ENCODE measurements around the gene ASIC1. TPM values are rescaled to one million over a fixed set of nuclear protein-coding genes. Genes with fewer than 3 reads are reported as not detected.

Gene ASIC1
- total and polyA plus RNA-seq, 2 of the 4 experiments (the other 2 are of a cell fraction) = 1.6 to 9.9 TPM

DNA sequence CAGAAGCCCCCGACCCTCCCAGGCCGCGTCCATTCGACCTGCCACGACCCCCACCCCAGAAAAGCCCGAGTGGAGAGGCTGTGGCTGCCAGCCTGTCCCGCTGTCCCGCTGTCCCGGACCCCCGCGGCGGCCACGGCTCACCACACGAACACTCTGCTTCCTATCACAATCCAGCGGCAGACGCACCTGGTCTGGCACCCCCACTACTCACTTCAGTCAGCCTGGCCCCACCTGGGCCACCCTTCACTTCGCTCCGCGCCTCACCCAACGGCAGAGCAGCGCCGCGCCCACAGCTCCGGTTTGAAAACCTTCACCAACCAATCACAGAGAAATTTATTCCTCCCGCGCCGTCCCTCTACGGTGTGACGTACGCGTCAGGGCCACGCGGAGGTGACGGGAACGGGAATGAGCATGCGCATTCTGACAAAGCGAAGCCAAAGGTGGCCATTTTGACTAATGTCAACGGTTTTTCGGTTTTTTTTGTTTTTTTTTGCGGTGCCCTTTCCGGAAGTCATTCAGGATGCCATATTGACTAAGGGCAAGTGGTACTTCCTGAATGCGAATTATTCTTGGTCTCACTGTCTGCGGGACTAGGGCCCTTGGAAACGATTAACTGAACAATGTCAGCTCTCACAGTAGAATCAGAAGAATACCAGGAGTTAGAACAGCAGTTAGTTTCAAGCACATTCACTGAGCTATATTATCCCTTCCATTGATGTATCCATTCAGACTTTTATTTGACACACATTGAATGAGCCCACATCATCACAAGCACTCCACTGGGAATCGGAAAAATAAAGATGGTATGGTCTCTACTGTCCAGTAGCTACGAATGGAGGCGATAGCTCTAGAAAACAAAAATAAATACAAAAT, 32.0 kb upstream of the ASIC1 start, which contains the start of gene RACGAP1:
Gene RACGAP1 (minus strand): TSS at position 308 of the 873 bp plus-strand sequence. CDS start 8,779 bp downstream, outside the sequence.
- peaks cover 0 to 13% of the 10 kb centered on the region in 2 experiments; a peak in 2 of 4 replicates for H3K79me1 ChIP-seq (ENCODE audit: low read depth in 1 of 2, low read length in 2 of 2)
- H3K4ac ChIP-seq (ENCODE audit: low read depth, low read length) = peak within 1 kb of the TSS; percentile 86
- peak within 1 kb of the TSS; percentile 96 to 99 for H4K8ac ChIP-seq (ENCODE audit: low read depth in 2 of 2, low read length in 2 of 2)
- H3K23ac ChIP-seq (ENCODE audit: low read depth, low read length) = peak within 1 kb of the TSS; percentile 93
- H3K14ac ChIP-seq (replicated peaks; ENCODE audit: low read depth, low read length) = peak within 1 kb of the TSS; percentile 96
- peak; percentile 98 for DNase-seq
- H3K9me3 ChIP-seq (ENCODE audit: control insufficient read depth, insufficient read depth, low read length) = no peaks in the 10 kb centered on the region
- dilution Hi-C loops (cut with HindIII; ENCODE audit: low sequenced_read_pairs, unreplicated experiment) = no loop called here
- peak within 1 kb of the TSS; percentile 22 for H3K56ac ChIP-seq (ENCODE audit: extremely low read depth, insufficient read depth, low read length)
- H2BK20ac ChIP-seq (ENCODE audit: low read depth, low read length) = peak within 1 kb of the TSS; percentile 45; the same call in 1 of the 2 replicates
- in situ Hi-C loops (cut with MboI; ENCODE audit: low sequenced_read_pairs) = no loop called here
- H2AFZ ChIP-seq (replicated peaks; ENCODE audit: low read length, poor library complexity) = peak within 1 kb of the TSS; percentile 98
- H4K5ac ChIP-seq (ENCODE audit: low read depth, low read length) = peak within 1 kb of the TSS; percentile 99
- no peaks in the 10 kb centered on the region for H3K27me3 ChIP-seq (ENCODE audit: control insufficient read depth, insufficient read depth, low read length)
- H2BK120ac ChIP-seq (ENCODE audit: low read depth, low read length) = peak within 1 kb of the TSS; percentile 60
- BruUV-seq (replicated peaks) = no TSS peak
- H3K4me1 ChIP-seq (ENCODE audit: control insufficient read depth, insufficient read depth, low read length) = no peaks in the 10 kb centered on the region; the same call in 1 of the 2 replicates
- peak within 1 kb of the TSS; percentile 58 for H3K27ac ChIP-seq (ENCODE audit: insufficient read depth, low read length)
- peak within 1 kb of the TSS; percentile 83 for H3K4me3 ChIP-seq (ENCODE audit: insufficient read depth, low read depth, low read length)
- H2BK5ac ChIP-seq (ENCODE audit: low read depth, low read length, poor library complexity, severe bottlenecking) = peak within 1 kb of the TSS; percentile 94
- TF ChIP-seq MXI1 (IDR thresholded peaks at IDR 0.05; ENCODE audit: borderline replicate concordance, low read depth, low read length) (0 out of 2 replicates have a peak, but pooled peaks have one; percentile 60), CHD1 (IDR thresholded peaks at IDR 0.05; ENCODE audit: low read depth, low read length) (no peak), POLR2A (IDR thresholded peaks at IDR 0.05; ENCODE audit: low read depth, low read length) (peak; percentile 63; the same call in 1 of the 2 replicates)
- TF ChIP-seq, protein P1, sequence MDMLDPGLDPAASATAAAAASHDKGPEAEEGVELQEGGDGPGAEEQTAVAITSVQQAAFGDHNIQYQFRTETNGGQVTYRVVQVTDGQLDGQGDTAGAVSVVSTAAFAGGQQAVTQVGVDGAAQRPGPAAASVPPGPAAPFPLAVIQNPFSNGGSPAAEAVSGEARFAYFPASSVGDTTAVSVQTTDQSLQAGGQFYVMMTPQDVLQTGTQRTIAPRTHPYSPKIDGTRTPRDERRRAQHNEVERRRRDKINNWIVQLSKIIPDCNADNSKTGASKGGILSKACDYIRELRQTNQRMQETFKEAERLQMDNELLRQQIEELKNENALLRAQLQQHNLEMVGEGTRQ (IDR thresholded peaks at IDR 0.05; ENCODE audit: low read depth, low read length) = peak; percentile 86
- H2AK9ac ChIP-seq (replicated peaks; ENCODE audit: low read depth, low read length, poor library complexity) = peak within 1 kb of the TSS; percentile 96
- 0 out of 2 replicates have a peak, but pooled peaks cover 3% of the 10 kb centered on the region for H3K9me1 ChIP-seq (ENCODE audit: insufficient read depth, low read length)
- CTCF ChIA-PET = interaction anchor here (0.9 to 1.1 kb wide), 3 partner anchors 30 to 58 kb away, joined by 3 to 5 read pairs (median 3); no protein-coding TSS in a partner anchor
- H4K20me1 ChIP-seq (ENCODE audit: insufficient read depth, low read length) = no peaks in the 10 kb centered on the region
- peak; percentile 98 for ATAC-seq (ENCODE audit: low read depth)
- peak within 1 kb of the TSS; percentile 88 for H3K18ac ChIP-seq (ENCODE audit: low read depth, low read length)
- peak within 1 kb of the TSS; percentile 74; the same call in 1 of the 3 replicates for H2BK15ac ChIP-seq (ENCODE audit: low read depth, low read length)
- 0% methylated on average over 28 of the region's 47 CpGs; no CpG with 5 or more reads in 1 of the 2 experiments for WGBS, 2 experiments (ENCODE audit: extremely low coverage in 2 of 2, insufficient read length in 1 of 2)
- peak within 1 kb of the TSS; percentile 78 for H4K91ac ChIP-seq (ENCODE audit: insufficient read depth, low read depth, low read length)
- POLR2A ChIA-PET (ENCODE audit: unreplicated experiment) = interaction anchor here (0.7 kb wide), 1 partner anchor 8 kb away, joined by 5 read pairs; no protein-coding TSS in a partner anchor
- no peaks in the 10 kb centered on the region for H3K36me3 ChIP-seq (ENCODE audit: control insufficient read depth, insufficient read depth, low read length)
- peak within 1 kb of the TSS; percentile 40; the same call in 1 of the 2 replicates for H2AK5ac ChIP-seq (ENCODE audit: low read depth, low read length)
- intact Hi-C loops (cut with micrococcal nuclease) = no loop called here
- H3K4me2 ChIP-seq (ENCODE audit: low read depth, low read length) = peak within 1 kb of the TSS; percentile 95
- H3K9ac ChIP-seq (ENCODE audit: low read depth, low read length) = peak within 1 kb of the TSS; percentile 61

Measured in IMR-90 (cell line).